ENCODE results near the gene SUN2. TPM values are rescaled to one million over a fixed set of nuclear protein-coding genes. Genes with fewer than 3 reads are reported as not detected.

Gene SUN2
- total and polyA plus RNA-seq, 10 of the 15 experiments (the other 5 are each of a cell fraction or from before 2014, with no cell fraction given): 0.18 to 107 (median 35.9) TPM

- H3K79me2 ChIP-seq (ENCODE audit: control insufficient read depth, insufficient read depth, low read length): no peaks in the 10 kb centered on the region
- no TSS peak for BruUV-seq (replicated peaks)
- H3K4me3 ChIP-seq: no peak overlapping the region
- ATAC-seq (no peak), DNase-seq (ENCODE audit: low read depth, low spot score) (no peak), FAIRE-seq (no peak)
- intact Hi-C loops (cut with micrococcal nuclease; ENCODE audit: unreplicated experiment): no loop called here
- no peaks in the 10 kb centered on the region for H3K4me1 ChIP-seq (ENCODE audit: control insufficient read depth, insufficient read depth, low read length)
- ChIA-PET CTCF (interaction anchor here (0.8 kb wide), 1 partner anchor 18 kb away, joined by 4 read pairs; no protein-coding TSS in a partner anchor), SMC1A (ENCODE audit: uncharacterized antibody, unreplicated experiment) (no interaction called here), POLR2A (interaction anchor here (0.6 kb wide), 1 partner anchor 192 kb away, joined by 6 read pairs; no protein-coding TSS in a partner anchor), RAD21 (ENCODE audit: unreplicated experiment) (no interaction called here)
- no peak overlapping the region for H3K4me2 ChIP-seq (ENCODE audit: control insufficient read depth, insufficient read depth)
- in situ Hi-C loops (cut with MboI): no loop called here
- no peaks in the 10 kb centered on the region for H3K27me3 ChIP-seq (replicated peaks in 1 of 2; ENCODE audit: control insufficient read depth in 2 of 2, insufficient read depth in 2 of 2, low read length in 1 of 2)
- H4K20me1 ChIP-seq (ENCODE audit: control insufficient read depth, insufficient read depth): peaks cover 2% of the 10 kb centered on the region; the same call in 1 of the 2 replicates
- no peaks in the 10 kb centered on the region for H3K9me3 ChIP-seq (replicated peaks; ENCODE audit: control insufficient read depth, insufficient read depth, low read length)
- WGBS (ENCODE audit: insufficient coverage, insufficient replicate concordance, low lambda C conversion rate, missing lambda C conversion rate): 89% methylated on average over 6 of the region's 6 CpGs
- peaks cover 37 to 68% of the 10 kb centered on the region in 2 experiments for H3K36me3 ChIP-seq (ENCODE audit: control insufficient read depth in 2 of 2, insufficient read depth in 2 of 2, low read length in 1 of 2)
- H2AFZ ChIP-seq (ENCODE audit: control insufficient read depth, low read depth, low read length): no peak overlapping the region
- no peak overlapping the region for H3K27ac ChIP-seq (ENCODE audit: control insufficient read depth, insufficient read depth)
- no peak overlapping the region for H3K9ac ChIP-seq (ENCODE audit: control insufficient read depth, insufficient read depth, low read length)
- TF ChIP-seq SUPT20H (IDR thresholded peaks at IDR 0.05; ENCODE audit: borderline replicate concordance, control insufficient read depth, low read depth, low read length) (no peak), NKRF (conservative IDR thresholded peaks at IDR 0.05) (no peak), MTA2 (IDR thresholded peaks at IDR 0.05; ENCODE audit: low read depth) (no peak), ATF3 (IDR thresholded peaks at IDR 0.05; ENCODE audit: borderline replicate concordance, extremely low read depth, low read depth, low read length) (no peak), LARP7 (IDR thresholded peaks at IDR 0.05) (no peak), ZBTB11 (CRISPR knock-in tag; IDR thresholded peaks at IDR 0.05) (no peak), EGR1 (IDR thresholded peaks at IDR 0.05; ENCODE audit: borderline replicate concordance in 1 of 2, low read depth in 2 of 2, low read length in 2 of 2) (no peak), E2F8 (IDR thresholded peaks at IDR 0.05; ENCODE audit: low read depth, partially characterized antibody) (no peak), TBL1XR1 (IDR thresholded peaks at IDR 0.05; ENCODE audit: low read depth, low read length) (no peak), CEBPZ (IDR thresholded peaks at IDR 0.05; ENCODE audit: low read depth, low read length) (no peak)
Observed at GRCh38 chr22:38729946-38730345, 25.9 kb downstream of the SUN2 start.

All from GM12878 (cell line).